Measurements from ENCODE around the gene CCDC78. TPM values are rescaled to one million over a fixed set of nuclear protein-coding genes. Genes with fewer than 3 reads are reported as not detected.

CCDC78 gene
- total and polyA plus RNA-seq, 2 of the 13 experiments (the other 11 are each of a cell fraction or from before 2014, with no cell fraction given): 0.53 to 1.5 TPM

GRCh38 chr16:711084-711483 lies 15.2 kb downstream of the CCDC78 start:
- Histone ChIP-seq H3K27ac (ENCODE audit: extremely low read length, insufficient read depth, low read length) (no peak overlapping the region), H3K36me3 (replicated peaks in 1 of 2; ENCODE audit: control insufficient read depth in 1 of 2, insufficient read depth in 2 of 2, low read length in 2 of 2) (no peaks in the 10 kb centered on the region), H4K20me1 (ENCODE audit: insufficient read depth, low read length) (no peaks in the 10 kb centered on the region), H3K79me2 (ENCODE audit: insufficient read depth, low read length) (no peaks in the 10 kb centered on the region), H3K4me1 (ENCODE audit: insufficient read depth, low read length) (peaks cover 25% of the 10 kb centered on the region), H3K27me3 (ENCODE audit: control insufficient read depth in 1 of 2, insufficient read depth in 2 of 2, low read length in 2 of 2) (peaks cover 8 to 49% of the 10 kb centered on the region in 2 experiments; a peak in 4 of 5 replicates), H3K9me3 (ENCODE audit: low read length) (no peaks in the 10 kb centered on the region), H3K4me2 (ENCODE audit: low read depth, low read length) (no peak overlapping the region), H3K4me3 (replicated peaks in 1 of 3; ENCODE audit: insufficient read depth in 1 of 3, low read depth in 2 of 3, low read length in 3 of 3) (no peak overlapping the region), H2AFZ (ENCODE audit: low read length) (no peak overlapping the region), H3K9ac (ENCODE audit: insufficient read depth, low read depth, low read length) (no peak overlapping the region)
- ATAC-seq (no peak), FAIRE-seq (no peak), DNase-seq (ENCODE audit: low spot score) (no peak)
- BruUV-seq (replicated peaks): no TSS peak
- in situ Hi-C loops (cut with HindIII; ENCODE audit: extremely low pct_ligation_motif_present, low pct_unique_long_range_greater_than_20kb) (loop anchor here (5.0 kb wide), 1 partner anchor 76 kb away; the partner anchor contains the start of genes CHTF18 and RPUSD1), intact Hi-C loops (cut with micrococcal nuclease; ENCODE audit: unreplicated experiment) (no loop called here)
- POLR2A ChIA-PET: no interaction called here
- CTCF ChIA-PET (ENCODE audit: low intra/inter-chr PET ratio, low total read pairs): interaction anchor here (0.7 to 2.3 kb wide), 4 partner anchors 23 to 76 kb away, joined by 3 to 19 read pairs (median 10); no protein-coding TSS in a partner anchor
- WGBS (ENCODE audit: low lambda C conversion rate): 19% methylated on average over 6 of the region's 12 CpGs
- no peak for TF ChIP-seq ZNF607 (CRISPR knock-in tag; IDR thresholded peaks at IDR 0.05; ENCODE audit: borderline replicate concordance)
- no peak for TF ChIP-seq MLXIP (CRISPR knock-in tag; IDR thresholded peaks at IDR 0.05; ENCODE audit: borderline replicate concordance)
- TF ChIP-seq AFF4 (CRISPR knock-in tag; IDR thresholded peaks at IDR 0.05): no peak
- no peak for TF ChIP-seq RBAK (CRISPR knock-in tag; IDR thresholded peaks at IDR 0.05)
- TF ChIP-seq TEAD3 (CRISPR knock-in tag; optimal IDR thresholded peaks at IDR 0.05; ENCODE audit: borderline replicate concordance): no peak
- no peak for TF ChIP-seq ZHX1 (CRISPR knock-in tag; IDR thresholded peaks at IDR 0.05; ENCODE audit: low read depth)
- TF ChIP-seq ZNF777 (CRISPR knock-in tag; IDR thresholded peaks at IDR 0.05): no peak
- TF ChIP-seq ZSCAN12 (CRISPR knock-in tag; IDR thresholded peaks at IDR 0.05): no peak
- no peak for TF ChIP-seq ZNF280D (CRISPR knock-in tag; IDR thresholded peaks at IDR 0.05)
